ENCODE results near the gene ZNF490. TPM values are rescaled to one million over a fixed set of nuclear protein-coding genes. Genes with fewer than 3 reads are reported as not detected.

Gene ZNF490
- polyA plus RNA-seq, 3 donors from 2014 or later, result 3.1 to 8.2 (median 3.5) TPM

DNA sequence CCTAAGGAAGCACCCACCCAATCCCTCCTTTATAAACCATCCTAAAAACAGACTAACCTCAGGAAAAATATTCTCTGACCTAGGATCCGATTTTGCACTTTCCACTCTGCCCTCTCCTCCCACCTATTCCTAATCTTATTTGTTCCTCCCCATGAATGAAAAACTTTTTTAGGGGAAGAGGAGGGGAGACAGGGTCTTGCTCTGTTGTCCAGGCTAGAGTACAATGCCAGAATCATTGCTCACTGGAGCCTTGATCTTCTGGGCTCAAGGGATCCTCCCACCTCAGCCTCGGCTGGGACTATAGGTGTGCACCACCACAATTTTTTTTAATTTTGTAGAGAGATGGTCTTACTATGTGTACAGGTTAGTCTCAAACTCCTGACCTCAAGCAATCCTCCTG, 63.7 kb downstream of the ZNF490 start:
- Mint-ChIP-seq H3K9me3 (peaks cover 0 to 2% (median 0%) of the 10 kb centered on the region in 6 donors), H3K36me3 (peaks cover 4 to 14% (median 7%) of the 10 kb centered on the region in 3 donors), H3K4me1 (peaks cover 71 to 79% of the 10 kb centered on the region in 2 donors), H3K27ac (peak overlapping the region in 5 of 6 donors; percentile 15 to 66 (median 57)), H3K4me3 (no peak overlapping the region), H3K27me3 (ENCODE audit: low read depth in 3 of 3) (peaks cover 3 to 10% (median 3%) of the 10 kb centered on the region in 3 donors)
- DNase-seq, result no peak

DNA sequence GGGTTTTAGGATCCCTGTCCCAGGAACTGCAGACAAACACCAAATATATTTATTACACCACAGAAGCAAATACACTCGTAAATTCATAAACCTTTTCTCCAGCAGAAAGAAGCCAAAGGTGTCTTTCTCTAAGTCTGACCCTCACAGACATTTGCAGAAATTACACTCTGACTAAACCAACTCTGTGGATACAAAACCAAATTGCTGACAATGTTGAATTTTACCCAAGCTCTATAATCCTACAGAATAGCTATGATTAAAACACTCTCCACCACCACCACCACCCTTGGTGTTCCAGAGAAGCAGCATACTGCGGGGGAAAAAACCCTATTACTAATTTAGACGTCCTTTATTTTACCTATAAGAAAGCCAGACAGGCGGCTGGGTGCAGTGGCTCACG, 64.5 kb downstream of the ZNF490 start:
- peak overlapping the region in 2 of 5 donors; percentile 17 to 54 for H3K4me3 Mint-ChIP-seq
- H3K36me3 Mint-ChIP-seq, result peaks cover 4 to 14% (median 7%) of the 10 kb centered on the region in 3 donors
- no peak for DNase-seq
- peaks cover 65 to 72% of the 10 kb centered on the region in 2 donors for H3K4me1 Mint-ChIP-seq
- H3K9me3 Mint-ChIP-seq, result peaks cover 0 to 2% (median 0%) of the 10 kb centered on the region in 6 donors
- peak overlapping the region; percentile 10 to 78 (median 36) for H3K27ac Mint-ChIP-seq
- H3K27me3 Mint-ChIP-seq (ENCODE audit: low read depth in 3 of 3), result peaks cover 0 to 3% (median 0%) of the 10 kb centered on the region in 3 donors

- Mint-ChIP-seq H3K27ac (peak overlapping the region; percentile 10 to 78 (median 37)), H3K4me3 (peak overlapping the region in 2 of 5 donors; percentile 30 to 32), H3K9me3 (peaks cover 0 to 2% (median 0%) of the 10 kb centered on the region in 6 donors), H3K4me1 (peaks cover 61 to 67% of the 10 kb centered on the region in 2 donors), H3K36me3 (peaks cover 5 to 14% (median 8%) of the 10 kb centered on the region in 3 donors), H3K27me3 (ENCODE audit: low read depth in 3 of 3) (no peaks in the 10 kb centered on the region)
- DNase-seq, result no peak
These were observed 65.3 kb downstream of the ZNF490 start for GRCh38 chr19:12545267-12545666.

DNA sequence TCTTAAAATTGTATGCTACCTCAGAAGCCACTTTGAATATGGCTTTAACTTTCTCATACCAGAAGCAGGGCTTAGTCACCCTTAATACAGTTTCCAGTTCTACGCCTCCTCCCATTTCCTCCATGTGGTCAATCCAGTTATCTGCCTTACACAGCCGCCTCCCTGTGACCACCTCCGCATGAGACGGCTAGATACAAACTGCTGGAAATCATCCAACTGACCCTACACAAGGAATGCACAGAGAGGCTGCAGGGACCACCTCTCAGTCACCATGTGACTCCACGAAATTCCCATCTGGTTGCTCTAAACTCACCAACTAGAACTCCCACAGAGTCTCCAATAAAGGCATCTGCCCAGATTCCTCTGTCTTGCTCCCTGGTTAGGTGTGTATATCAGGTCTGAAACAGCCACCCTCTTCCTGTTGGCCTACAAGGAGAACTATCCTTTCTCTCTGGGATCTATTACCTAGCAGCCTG, 66.2 kb downstream of the ZNF490 start:
- Mint-ChIP-seq H3K4me1 (peaks cover 58 to 65% of the 10 kb centered on the region in 2 donors), H3K4me3 (peak overlapping the region; percentile 46 to 74 (median 69))

GRCh38 chr19:12543855-12544254, 66.8 kb downstream of the ZNF490 start:
- peaks cover 0 to 3% (median 0%) of the 10 kb centered on the region in 3 donors for H3K27me3 Mint-ChIP-seq (ENCODE audit: low read depth in 3 of 3)
- H3K27ac Mint-ChIP-seq, result peak overlapping the region; percentile 53 to 88 (median 82)
- peaks cover 0 to 2% (median 0%) of the 10 kb centered on the region in 6 donors for H3K9me3 Mint-ChIP-seq
- H3K36me3 Mint-ChIP-seq, result peaks cover 8 to 19% (median 9%) of the 10 kb centered on the region in 3 donors
- peak overlapping the region; percentile 46 to 74 (median 69) for H3K4me3 Mint-ChIP-seq
- peaks cover 52 to 59% of the 10 kb centered on the region in 2 donors for H3K4me1 Mint-ChIP-seq
- no peak for DNase-seq

More for the DNA sequence above, 66.2 kb downstream of the ZNF490 start:
- no peak for DNase-seq
- Mint-ChIP-seq H3K27ac (peak overlapping the region; percentile 61 to 88 (median 83)), H3K36me3 (peaks cover 8 to 19% (median 9%) of the 10 kb centered on the region in 3 donors), H3K9me3 (peaks cover 0 to 2% (median 0%) of the 10 kb centered on the region in 6 donors), H3K27me3 (ENCODE audit: low read depth in 3 of 3) (peaks cover 0 to under 1% (median 0%) of the 10 kb centered on the region in 3 donors)

Other genes starting within 250 kb of the ZNF490 start
- 1 to 10 TPM in 2 of 3 donors, under 1 TPM in 1; 0.46 to 2.4 (median 1.4) TPM for gene ZNF442, start 245.1 kb downstream of the ZNF490 start, polyA plus RNA-seq
- gene ZNF799, start 209.5 kb downstream of the ZNF490 start, polyA plus RNA-seq, result 1 to 10 TPM; 4.5 to 9.1 (median 4.7) TPM
- gene ZNF443, start 169.8 kb downstream of the ZNF490 start, polyA plus RNA-seq, result 1 to 10 TPM in 2 of 3 donors, not detected in 1; 1.9 to 3.0 TPM
- 1 to 10 TPM; 1.1 to 2.6 (median 2.3) TPM for gene ZNF709, start 126.0 kb downstream of the ZNF490 start, polyA plus RNA-seq
- gene ZNF564, start 59.3 kb downstream of the ZNF490 start, polyA plus RNA-seq, result 10 to 100 TPM; 14.0 to 22.6 (median 16.2) TPM
- gene ZNF791, start 107 bp upstream of the ZNF490 start, polyA plus RNA-seq, result 10 to 100 TPM; 10.9 to 21.3 (median 12.9) TPM
- gene MAN2B1, start 55.9 kb upstream of the ZNF490 start, polyA plus RNA-seq, result 10 to 100 TPM; 25.3 to 44.4 (median 27.2) TPM
- gene WDR83, start 56.0 kb upstream of the ZNF490 start, polyA plus RNA-seq, result 10 to 100 TPM; 19.9 to 30.1 (median 23.2) TPM
- gene DHPS, start 71.1 kb upstream of the ZNF490 start, polyA plus RNA-seq, result 10 to 100 TPM; 70.8 to 76.0 (median 74.4) TPM
- gene GNG14, start 77.2 kb upstream of the ZNF490 start, polyA plus RNA-seq, result not detected
- 1 to 10 TPM; 6.4 to 8.2 (median 8.0) TPM for gene FBXW9, start 85.8 kb upstream of the ZNF490 start, polyA plus RNA-seq
- gene TNPO2, start 113.1 kb upstream of the ZNF490 start, polyA plus RNA-seq, result 1 to 10 TPM in 1 of 3 donors, under 1 TPM in 2; 0.46 to 4.0 (median 0.98) TPM
- gene TRIR, start 123.9 kb upstream of the ZNF490 start, polyA plus RNA-seq, result 100 to 1,000 TPM; 183 to 301 (median 283) TPM
- 100 to 1,000 TPM in 2 of 3 donors, 10 to 100 TPM in 1; 93.5 to 182 (median 124) TPM for gene GET3, start 126.7 kb upstream of the ZNF490 start, polyA plus RNA-seq
- gene BEST2, start 141.0 kb upstream of the ZNF490 start, polyA plus RNA-seq, result not detected
- 1 to 10 TPM in 2 of 3 donors, not detected in 1; 2.1 to 2.5 TPM for gene HOOK2, start 164.7 kb upstream of the ZNF490 start, polyA plus RNA-seq
- gene JUNB, start 180.7 kb upstream of the ZNF490 start, polyA plus RNA-seq, result 100 to 1,000 TPM; 620 to 796 (median 697) TPM
- gene PRDX2, start 191.0 kb upstream of the ZNF490 start, polyA plus RNA-seq, result 100 to 1,000 TPM; 157 to 165 (median 159) TPM
- 10 to 100 TPM in 1 of 3 donors, 1 to 10 TPM in 2; 3.0 to 11.0 (median 4.5) TPM for gene THSD8, start 191.3 kb upstream of the ZNF490 start, polyA plus RNA-seq
- 10 to 100 TPM; 27.7 to 45.4 (median 37.5) TPM for gene RNASEH2A, start 195.8 kb upstream of the ZNF490 start, polyA plus RNA-seq
- not detected for gene RTBDN, start 223.8 kb upstream of the ZNF490 start, polyA plus RNA-seq
- under 1 TPM in 2 of 3 donors, not detected in 1; 0.28 TPM for gene MAST1, start 227.7 kb upstream of the ZNF490 start, polyA plus RNA-seq